DMS79 treated with DMSO at 0.1 percent for 48 hours (cell line): ENCODE measurements around the gene TIMELESS.
"Not testable (repeated sequence)": the region's sequence is repeated elsewhere in the genome, so short reads cannot be mapped to it uniquely, and the experiment has no call there.

Experiments used
- DNase-seq: peaks from one replicate; lab custom pipeline; 2025; lab: John Stamatoyannopoulos, UW

The TIMELESS gene, protein sequence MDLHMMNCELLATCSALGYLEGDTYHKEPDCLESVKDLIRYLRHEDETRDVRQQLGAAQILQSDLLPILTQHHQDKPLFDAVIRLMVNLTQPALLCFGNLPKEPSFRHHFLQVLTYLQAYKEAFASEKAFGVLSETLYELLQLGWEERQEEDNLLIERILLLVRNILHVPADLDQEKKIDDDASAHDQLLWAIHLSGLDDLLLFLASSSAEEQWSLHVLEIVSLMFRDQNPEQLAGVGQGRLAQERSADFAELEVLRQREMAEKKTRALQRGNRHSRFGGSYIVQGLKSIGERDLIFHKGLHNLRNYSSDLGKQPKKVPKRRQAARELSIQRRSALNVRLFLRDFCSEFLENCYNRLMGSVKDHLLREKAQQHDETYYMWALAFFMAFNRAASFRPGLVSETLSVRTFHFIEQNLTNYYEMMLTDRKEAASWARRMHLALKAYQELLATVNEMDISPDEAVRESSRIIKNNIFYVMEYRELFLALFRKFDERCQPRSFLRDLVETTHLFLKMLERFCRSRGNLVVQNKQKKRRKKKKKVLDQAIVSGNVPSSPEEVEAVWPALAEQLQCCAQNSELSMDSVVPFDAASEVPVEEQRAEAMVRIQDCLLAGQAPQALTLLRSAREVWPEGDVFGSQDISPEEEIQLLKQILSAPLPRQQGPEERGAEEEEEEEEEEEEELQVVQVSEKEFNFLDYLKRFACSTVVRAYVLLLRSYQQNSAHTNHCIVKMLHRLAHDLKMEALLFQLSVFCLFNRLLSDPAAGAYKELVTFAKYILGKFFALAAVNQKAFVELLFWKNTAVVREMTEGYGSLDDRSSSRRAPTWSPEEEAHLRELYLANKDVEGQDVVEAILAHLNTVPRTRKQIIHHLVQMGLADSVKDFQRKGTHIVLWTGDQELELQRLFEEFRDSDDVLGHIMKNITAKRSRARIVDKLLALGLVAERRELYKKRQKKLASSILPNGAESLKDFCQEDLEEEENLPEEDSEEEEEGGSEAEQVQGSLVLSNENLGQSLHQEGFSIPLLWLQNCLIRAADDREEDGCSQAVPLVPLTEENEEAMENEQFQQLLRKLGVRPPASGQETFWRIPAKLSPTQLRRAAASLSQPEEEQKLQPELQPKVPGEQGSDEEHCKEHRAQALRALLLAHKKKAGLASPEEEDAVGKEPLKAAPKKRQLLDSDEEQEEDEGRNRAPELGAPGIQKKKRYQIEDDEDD

GRCh38 chr12:56448860-56449621 lies at the start of gene TIMELESS:
Gene TIMELESS, minus strand, starts transcription at chr12:56449426. Its CDS starts 15,256 bp downstream, at chr12:56434170.
- peak; percentile 70 for DNase-seq

DNA sequence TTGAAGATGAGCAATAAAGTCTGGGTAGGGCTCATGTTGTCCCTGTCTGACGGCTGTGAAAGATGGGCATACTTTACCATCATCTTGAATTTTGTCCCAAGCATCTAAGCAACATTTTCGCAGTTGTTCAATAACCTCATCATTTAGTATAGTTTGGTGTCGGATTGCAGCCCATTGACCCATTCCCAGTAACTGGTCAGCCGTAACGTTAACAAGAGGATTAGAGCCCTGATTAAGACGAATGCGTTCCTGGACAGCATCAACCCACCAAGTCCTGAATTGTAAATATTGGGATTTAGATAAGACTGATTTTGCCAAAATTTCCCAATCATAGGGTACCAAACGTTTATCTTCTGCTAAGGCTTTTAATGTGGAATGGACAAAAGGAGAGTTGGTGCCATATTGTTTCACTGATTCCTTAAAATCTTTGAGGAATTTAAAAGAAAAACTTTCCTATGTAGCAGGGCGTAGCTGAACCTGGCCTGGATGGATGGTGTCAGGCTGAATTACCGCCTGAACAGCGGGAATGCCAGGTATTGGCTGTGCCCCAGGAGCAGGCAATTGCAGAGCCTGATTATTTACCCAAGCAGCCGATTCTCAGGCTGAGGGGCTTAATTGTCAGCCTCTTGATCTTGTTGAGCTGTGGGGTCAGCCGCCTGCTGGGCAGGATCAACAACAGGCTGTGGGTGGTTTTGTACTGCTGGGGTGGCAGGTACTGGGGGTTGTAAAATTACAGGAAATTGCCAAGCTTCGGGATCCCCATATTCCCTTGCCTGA lies 49.1 kb upstream of the TIMELESS start:
- DNase-seq: peak; percentile 9

- DNase-seq: not testable (repeated sequence)
These were observed 47.5 kb upstream of the TIMELESS start for GRCh38 chr12:56496704-56497103.

DNA sequence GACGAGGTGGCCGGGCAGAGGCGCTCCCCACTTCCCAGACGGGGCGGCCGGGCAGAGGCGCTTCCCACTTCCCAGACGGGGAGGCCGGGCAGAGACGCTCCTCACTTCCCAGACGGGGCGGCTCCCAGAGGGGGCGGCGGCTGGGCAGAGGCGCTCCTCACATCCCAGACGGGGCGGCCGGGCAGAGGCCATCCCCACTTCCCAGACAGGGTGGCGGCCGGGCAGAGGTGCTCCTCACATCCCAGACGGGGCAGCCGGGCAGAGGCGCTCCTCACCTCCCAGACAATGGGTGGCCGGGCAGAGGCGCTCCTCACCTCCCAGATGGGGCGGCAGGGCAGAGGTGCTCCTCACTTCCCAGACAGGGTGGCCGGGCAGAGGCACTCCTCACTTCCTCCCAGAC lies 45.3 kb upstream of the TIMELESS start:
- DNase-seq: not testable (repeated sequence)

DNA sequence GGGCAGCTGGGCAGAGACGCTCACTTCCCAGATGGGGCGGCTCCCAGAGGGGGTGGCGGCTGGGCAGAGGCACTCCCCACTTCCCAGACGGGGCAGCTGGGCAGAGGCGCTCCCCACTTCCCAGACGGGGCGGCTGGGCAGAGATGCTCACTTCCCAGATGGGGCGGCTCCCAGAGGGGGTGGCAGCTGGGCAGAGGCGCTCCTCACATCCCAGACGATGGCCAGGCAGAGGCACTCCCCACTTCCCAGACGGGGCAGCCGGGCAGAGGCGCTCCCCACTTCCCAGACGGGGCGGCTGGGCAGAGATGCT lies 44.8 kb upstream of the TIMELESS start:
- not testable (repeated sequence) for DNase-seq

- not testable (repeated sequence) for DNase-seq
These were observed 44.3 kb upstream of the TIMELESS start for GRCh38 chr12:56493409-56494105.

DNA sequence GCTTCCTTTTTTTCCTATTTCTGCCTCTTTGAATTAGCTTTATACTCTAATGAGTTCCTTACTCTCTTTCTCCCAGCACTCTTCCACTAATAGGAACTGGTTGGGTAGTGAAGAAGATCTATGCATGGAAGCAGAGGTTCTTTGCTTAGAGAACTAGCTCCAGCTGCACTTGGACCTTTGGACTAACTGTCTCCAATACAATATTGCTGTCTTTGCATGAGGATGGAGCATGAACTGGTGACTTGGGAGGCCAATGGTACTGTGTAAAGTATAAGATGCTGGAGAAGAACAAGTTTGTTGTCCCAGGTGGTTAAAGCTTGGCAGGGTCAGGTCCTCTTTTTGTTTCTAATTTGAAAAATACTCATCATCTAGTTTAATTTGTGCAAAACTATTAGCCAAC lies 41.1 kb upstream of the TIMELESS start:
- DNase-seq: no peak

DNA sequence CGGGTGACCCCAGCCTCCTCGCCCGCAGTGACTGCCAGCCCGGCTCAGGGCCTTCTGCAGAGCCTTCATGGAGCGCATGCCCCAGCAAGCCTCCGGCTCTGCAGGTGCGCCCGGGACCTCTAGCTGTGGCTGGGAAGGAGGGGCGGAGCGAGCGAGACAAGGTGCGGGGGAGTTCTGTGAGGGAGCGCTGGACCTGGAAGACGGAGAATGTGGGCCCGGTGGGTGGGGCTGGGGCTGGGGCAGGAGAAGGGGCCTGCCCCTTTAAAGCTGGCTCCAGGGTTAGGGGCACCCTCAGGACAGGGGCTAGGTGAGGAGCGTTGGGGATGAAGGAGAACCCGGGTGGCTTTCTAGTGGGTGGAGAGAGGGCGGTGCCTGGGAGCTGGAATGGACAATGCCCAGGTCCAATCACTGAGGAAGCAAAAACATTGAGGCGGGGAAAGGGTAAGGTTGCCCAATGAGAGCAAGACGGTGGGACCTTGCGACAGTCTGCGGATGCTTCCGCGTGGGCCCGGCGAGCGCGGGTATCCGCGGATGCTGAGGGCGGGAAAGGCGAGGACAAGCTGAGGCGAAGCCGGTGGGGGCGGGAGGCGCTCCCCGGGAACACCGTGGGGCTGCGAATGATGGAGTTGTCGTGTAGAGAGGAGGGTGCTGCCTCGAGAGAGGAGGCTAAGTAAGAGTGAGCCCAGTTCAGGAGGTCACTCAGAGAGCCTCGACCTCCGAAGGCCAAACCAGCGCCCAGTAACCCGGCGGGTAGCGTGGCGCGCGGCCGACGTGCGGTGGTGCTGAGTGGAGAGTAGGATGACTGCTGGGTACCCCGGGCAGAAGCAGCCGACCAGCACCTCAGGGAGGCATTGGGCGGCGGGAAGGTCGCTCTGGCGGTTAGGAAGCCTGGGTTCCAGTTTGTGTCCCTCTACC lies 39.1 kb upstream of the TIMELESS start, which contains the start of gene GLS2:
TSS of gene GLS2 (minus strand) at position 121 of the 915 bp plus-strand sequence. CDS start at position 78, 43 bp downstream.
- DNase-seq: peak; percentile 67

- DNase-seq: peak; percentile 19
These were observed 38.3 kb upstream of the TIMELESS start for GRCh38 chr12:56487448-56488040.

DNA sequence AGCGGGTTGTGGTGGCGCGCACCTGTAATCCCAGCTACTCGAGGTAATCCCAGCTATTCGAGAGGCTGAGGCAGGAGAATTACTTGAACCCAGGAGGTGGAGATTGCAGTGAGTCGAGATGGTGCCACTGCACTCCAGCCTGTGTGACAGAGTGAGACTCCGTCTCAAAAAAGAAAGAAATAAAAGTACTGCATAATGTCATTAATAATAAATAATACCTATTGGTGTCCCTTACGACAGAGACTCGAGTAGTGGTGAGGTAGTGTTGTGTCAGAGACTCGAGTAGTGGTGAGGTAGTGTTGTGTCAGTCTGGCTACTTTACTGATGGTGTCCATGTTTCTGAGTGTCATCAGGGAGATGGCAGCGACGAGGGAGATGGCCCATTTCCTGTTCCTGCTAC lies 37.5 kb upstream of the TIMELESS start:
- no peak for DNase-seq

- DNase-seq: no peak
These were observed 35.3 kb upstream of the TIMELESS start for GRCh38 chr12:56484566-56484965.

DNA sequence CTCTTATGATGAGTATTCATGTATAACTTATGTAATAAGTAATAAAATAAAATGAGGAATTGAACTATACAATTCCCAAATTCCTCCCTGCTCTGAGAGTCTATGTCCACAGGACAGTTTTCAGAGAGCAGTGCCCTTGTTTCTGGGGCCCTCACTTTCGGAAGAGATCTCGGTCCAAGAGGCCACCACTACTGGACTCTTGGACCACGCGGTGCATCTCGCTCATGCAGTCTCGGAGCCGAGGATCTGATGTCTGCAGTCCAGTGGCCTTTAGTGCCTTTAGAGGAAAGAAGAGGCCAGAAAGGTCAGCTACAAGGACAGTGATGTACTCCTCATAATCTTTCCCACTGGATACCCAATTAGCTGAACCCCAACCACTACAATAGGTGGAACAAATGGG lies 30.4 kb upstream of the TIMELESS start:
- DNase-seq: no peak

GRCh38 chr12:56477521-56478225 lies 28.4 kb upstream of the TIMELESS start:
- DNase-seq: no peak

- DNase-seq: no peak
These were observed 27.8 kb upstream of the TIMELESS start for GRCh38 chr12:56476972-56477432.

- no peak for DNase-seq
These were observed 26.9 kb upstream of the TIMELESS start for GRCh38 chr12:56476143-56476542.

DNA sequence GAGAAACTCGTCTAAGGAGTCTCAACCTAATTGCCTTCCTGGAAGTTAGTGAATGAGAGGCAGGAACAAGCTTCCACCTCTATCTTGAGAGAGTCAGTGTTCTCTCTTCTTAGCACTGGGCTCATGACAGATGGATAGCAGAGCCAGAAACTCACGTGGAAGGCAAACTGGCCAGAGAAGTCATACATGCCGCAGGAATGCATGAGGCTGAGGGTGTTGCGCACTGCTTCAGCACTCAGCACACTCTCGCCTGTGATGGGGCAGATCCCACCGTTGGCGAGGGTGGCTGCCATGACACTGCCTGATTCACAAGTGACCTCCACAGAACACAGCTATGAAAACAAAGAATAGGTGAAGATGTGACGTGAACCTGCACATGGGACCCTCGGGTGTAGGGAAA lies 25.2 kb upstream of the TIMELESS start:
- no peak for DNase-seq

DNA sequence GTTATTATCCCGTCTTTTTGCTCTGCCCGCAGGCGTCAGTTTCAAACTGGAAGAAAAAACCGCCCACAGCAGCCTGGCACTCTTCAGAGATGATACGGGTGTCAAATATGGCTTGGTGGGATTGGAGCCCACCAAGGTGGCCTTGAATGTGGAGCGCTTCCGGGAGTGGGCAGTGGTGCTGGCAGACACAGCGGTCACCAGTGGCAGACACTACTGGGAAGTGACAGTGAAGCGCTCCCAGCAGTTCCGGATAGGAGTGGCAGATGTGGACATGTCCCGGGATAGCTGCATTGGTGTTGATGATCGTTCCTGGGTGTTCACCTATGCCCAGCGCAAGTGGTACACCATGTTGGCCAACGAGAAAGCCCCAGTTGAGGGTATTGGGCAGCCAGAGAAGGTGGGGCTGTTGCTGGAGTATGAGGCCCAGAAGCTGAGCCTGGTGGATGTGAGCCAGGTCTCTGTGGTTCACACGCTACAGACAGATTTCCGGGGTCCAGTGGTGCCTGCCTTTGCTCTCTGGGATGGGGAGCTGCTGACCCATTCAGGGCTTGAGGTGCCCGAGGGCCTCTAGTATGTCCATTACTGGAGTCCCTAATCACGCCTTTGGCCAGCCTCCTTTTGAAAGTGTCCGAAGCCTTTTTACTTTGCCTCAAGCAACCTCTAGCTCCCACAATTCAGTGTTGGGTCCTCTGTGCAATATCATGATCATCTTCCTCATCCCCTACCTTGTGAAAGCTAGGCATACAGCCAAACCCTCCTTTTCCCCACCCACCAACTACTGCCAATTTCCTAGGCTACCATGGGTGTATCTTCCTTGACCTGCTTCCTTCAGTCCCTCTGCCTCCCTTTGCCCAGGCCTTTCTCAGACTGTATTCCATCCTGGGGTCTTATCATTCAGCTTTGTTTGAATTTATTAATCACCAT lies 20.0 kb upstream of the TIMELESS start:
- DNase-seq: no peak
